WERI-Rb-1 (cell line): ENCODE measurements around the gene CHCHD6.

Experiments used
- DNase-seq: peaks from one replicate; pipeline ENCODE4 v3.0.0-alpha.2; 2020
- H3K27ac ChIP-seq: fragments of 250-450 bp; sonication (Bioruptor Pico); 2 replicates; pipeline ENCODE4 v1.5.1; 2020; ENCODE audit warnings: mild to moderate bottlenecking, moderate library complexity
- H3K27me3 ChIP-seq: fragments of 250-450 bp; sonication (Bioruptor Pico); 2 replicates; pipeline ENCODE4 v1.5.1; 2021; ENCODE audit warnings: mild to moderate bottlenecking, low read depth, moderate library complexity; ENCODE audit not compliant: insufficient read depth, severe bottlenecking
- H3K36me3 ChIP-seq: fragments of 250-450 bp; sonication (Bioruptor Pico); 2 replicates; pipeline ENCODE4 v1.5.1; 2020; ENCODE audit warnings: mild to moderate bottlenecking, moderate library complexity
- H3K4me3 ChIP-seq: 2 replicates; pipeline ENCODE4 v1.5.1; 2011; ENCODE audit warnings: low read depth, mild to moderate bottlenecking, control low read depth, low read length
- H3K9me3 ChIP-seq: fragments of 250-450 bp; sonication (Bioruptor Pico); 2 replicates; pipeline ENCODE4 v1.5.1; 2021; ENCODE audit warnings: mild to moderate bottlenecking, moderate library complexity; ENCODE audit not compliant: severe bottlenecking
- CTCF ChIP-seq: IDR thresholded peaks from 2 replicates; pipeline ENCODE4 v1.5.1; 2011; ENCODE audit warnings: low read depth, mild to moderate bottlenecking, control low read depth, inconsistent platforms, low read length

Gene CHCHD6

GRCh38 chr3:126976906-126977305 lies 272.9 kb downstream of the CHCHD6 start:
- Histone ChIP-seq H3K27me3 (no peaks in the 10 kb centered on the region), H3K27ac (no peak overlapping the region)
- DNase-seq: no peak

GRCh38 chr3:126977821-126978220 lies 273.8 kb downstream of the CHCHD6 start:
- no peak for TF ChIP-seq CTCF
- Histone ChIP-seq H3K27ac (no peak overlapping the region), H3K4me3 (no peak overlapping the region), H3K36me3 (no peaks in the 10 kb centered on the region), H3K9me3 (peaks cover 12% of the 10 kb centered on the region), H3K27me3 (no peaks in the 10 kb centered on the region)
- no peak for DNase-seq

More at GRCh38 chr3:126976906-126977305, 272.9 kb downstream of the CHCHD6 start:
- TF ChIP-seq CTCF: no peak
- Histone ChIP-seq H3K4me3 (no peak overlapping the region), H3K9me3 (peaks cover 12% of the 10 kb centered on the region), H3K36me3 (no peaks in the 10 kb centered on the region)

GRCh38 chr3:126978291-126978690 lies 274.3 kb downstream of the CHCHD6 start:
- no peak for TF ChIP-seq CTCF
- Histone ChIP-seq H3K9me3 (peaks cover 12% of the 10 kb centered on the region), H3K27me3 (no peaks in the 10 kb centered on the region), H3K4me3 (no peak overlapping the region), H3K27ac (no peak overlapping the region), H3K36me3 (no peaks in the 10 kb centered on the region)
- no peak for DNase-seq

GRCh38 chr3:126979046-126979628 lies 275.1 kb downstream of the CHCHD6 start:
- Histone ChIP-seq H3K9me3 (peaks cover 12% of the 10 kb centered on the region), H3K36me3 (no peaks in the 10 kb centered on the region), H3K4me3 (no peak overlapping the region), H3K27ac (no peak overlapping the region), H3K27me3 (no peaks in the 10 kb centered on the region)
- no peak for DNase-seq
- TF ChIP-seq CTCF: no peak

GRCh38 chr3:126980266-126980811 lies 276.3 kb downstream of the CHCHD6 start:
- no peak overlapping the region for H3K4me3 ChIP-seq

More at GRCh38 chr3:126980266-126980811, 276.3 kb downstream of the CHCHD6 start:
- DNase-seq: no peak
- Histone ChIP-seq H3K27ac (no peak overlapping the region), H3K36me3 (no peaks in the 10 kb centered on the region; the same call in 1 of the 2 replicates), H3K9me3 (peaks cover 1% of the 10 kb centered on the region), H3K27me3 (no peaks in the 10 kb centered on the region)
- no peak for TF ChIP-seq CTCF
